LNCAP (cell line): Measurements from ENCODE around the gene AGPAT1.

Experiments
- TF ChIP-seq, protein P1 (sequence below): fragments of 450-650 bp; IDR thresholded peaks from 2 replicates; pipeline ENCODE4 v1.5.1; 2017; ENCODE audit warnings: mild to moderate bottlenecking

Gene AGPAT1

DNA sequence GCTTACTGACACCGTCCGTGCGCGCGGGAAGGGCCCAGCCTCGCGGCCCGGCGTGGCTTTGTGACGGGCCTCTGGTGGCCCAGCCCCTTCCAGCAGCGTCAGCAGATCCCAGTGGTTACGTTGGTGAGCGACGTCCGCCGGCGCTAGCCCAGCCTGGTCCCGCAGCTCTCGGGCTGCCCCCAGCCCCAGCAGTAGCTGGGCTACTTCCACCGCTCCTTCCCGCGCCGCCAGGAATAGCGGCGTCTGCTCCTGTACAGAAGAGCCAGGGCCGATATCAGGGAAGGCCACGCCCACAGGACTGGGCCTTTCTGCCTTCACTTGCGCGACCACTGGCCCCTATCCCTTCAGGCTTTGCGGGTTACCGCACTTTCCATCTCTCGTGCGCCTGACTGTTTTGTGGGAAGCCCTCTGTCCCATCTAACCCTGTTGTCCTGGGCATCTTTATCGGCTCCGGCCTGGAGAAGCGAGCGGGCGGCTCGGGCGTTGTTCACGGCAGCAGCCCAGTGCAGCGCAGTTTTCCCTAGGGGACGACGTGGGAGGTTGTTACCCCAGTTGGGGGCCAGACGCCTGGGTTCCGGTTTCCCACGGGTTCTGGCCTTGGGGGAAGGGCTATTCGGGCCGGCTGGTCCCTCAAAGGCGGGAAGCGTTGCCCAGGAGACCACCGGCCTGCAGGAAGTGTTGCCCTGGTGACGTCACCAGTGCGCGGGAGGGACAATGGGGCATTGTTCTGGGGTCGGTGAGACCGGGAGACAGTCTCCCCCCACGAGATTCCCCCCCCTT, 20.2 kb upstream of the AGPAT1 start:
- TF ChIP-seq, protein P1, sequence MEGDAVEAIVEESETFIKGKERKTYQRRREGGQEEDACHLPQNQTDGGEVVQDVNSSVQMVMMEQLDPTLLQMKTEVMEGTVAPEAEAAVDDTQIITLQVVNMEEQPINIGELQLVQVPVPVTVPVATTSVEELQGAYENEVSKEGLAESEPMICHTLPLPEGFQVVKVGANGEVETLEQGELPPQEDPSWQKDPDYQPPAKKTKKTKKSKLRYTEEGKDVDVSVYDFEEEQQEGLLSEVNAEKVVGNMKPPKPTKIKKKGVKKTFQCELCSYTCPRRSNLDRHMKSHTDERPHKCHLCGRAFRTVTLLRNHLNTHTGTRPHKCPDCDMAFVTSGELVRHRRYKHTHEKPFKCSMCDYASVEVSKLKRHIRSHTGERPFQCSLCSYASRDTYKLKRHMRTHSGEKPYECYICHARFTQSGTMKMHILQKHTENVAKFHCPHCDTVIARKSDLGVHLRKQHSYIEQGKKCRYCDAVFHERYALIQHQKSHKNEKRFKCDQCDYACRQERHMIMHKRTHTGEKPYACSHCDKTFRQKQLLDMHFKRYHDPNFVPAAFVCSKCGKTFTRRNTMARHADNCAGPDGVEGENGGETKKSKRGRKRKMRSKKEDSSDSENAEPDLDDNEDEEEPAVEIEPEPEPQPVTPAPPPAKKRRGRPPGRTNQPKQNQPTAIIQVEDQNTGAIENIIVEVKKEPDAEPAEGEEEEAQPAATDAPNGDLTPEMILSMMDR = no peak

DNA sequence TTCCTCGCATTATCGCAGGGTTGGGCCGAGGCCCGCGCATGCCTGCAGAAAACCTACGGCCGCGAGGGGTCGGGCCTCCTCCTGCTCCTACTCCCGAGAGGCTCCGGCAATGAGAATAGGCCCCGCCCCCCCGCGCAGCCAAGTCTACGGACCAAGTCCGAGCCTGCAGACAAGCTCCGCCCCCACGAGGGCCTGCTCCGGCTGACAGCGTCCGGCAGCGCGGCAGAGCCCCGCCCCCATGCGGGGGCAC, 19.7 kb upstream of the AGPAT1 start:
- TF ChIP-seq, protein P1 = no peak

DNA sequence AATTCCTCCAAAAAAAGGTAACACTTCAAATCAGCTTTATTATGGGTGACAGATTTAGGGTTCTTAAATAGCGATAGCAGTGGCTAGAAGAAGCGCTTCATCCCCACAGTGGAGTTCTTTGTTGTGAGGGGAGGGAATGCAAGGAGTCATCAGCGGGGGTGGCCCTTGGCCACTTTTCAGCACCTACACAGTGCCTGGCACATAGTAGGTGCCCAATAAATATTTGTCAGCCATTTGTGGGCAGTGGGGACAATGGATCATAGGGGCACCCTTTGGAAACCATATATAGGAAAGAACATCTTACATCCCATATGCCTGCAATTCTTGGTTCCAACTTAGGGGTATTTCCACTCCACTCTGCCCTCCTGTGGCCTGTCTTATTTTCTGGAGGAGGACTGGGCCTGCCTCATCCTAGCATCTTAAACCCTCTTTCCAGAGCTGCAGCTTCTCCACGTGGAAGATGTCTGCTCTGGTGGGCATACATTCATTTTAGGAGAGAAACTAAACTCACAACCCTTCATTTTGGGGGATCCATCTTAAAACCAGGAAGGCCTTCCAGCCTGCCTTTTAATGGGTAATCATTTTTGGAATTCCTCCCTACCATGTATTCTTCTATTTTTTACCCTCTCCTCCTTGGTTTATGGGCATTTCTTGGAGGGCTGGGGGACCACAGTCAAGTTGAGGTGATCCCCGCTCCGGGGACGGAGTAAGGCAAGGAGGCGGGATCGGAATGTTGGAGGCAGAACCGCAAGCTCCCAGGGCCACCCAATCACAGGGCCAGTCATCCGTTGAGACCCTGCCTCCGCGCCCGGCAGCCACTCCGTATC, 19.2 kb upstream of the AGPAT1 start:
- TF ChIP-seq, protein P1 = peak; percentile 48; the same call in 1 of the 2 replicates

DNA sequence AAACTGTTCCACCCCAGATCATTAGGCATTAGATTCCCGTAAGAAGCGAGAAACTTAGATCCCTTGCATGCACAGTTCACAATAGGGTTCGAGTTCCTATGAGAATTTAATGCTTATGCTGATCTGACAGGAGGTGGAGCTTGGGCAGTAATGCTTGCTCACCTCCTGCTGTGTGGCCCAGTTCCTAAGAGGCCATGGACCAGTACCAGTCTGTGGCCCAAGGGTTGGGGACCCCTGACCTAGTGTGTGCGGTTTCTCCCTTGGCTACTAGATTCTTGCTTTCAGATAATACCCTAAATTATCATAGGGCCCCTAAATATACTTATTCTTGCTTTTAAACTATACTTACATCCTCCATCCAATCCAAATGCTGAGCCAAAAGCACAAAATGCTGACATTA, 18.5 kb upstream of the AGPAT1 start:
- TF ChIP-seq, protein P1 = no peak

DNA sequence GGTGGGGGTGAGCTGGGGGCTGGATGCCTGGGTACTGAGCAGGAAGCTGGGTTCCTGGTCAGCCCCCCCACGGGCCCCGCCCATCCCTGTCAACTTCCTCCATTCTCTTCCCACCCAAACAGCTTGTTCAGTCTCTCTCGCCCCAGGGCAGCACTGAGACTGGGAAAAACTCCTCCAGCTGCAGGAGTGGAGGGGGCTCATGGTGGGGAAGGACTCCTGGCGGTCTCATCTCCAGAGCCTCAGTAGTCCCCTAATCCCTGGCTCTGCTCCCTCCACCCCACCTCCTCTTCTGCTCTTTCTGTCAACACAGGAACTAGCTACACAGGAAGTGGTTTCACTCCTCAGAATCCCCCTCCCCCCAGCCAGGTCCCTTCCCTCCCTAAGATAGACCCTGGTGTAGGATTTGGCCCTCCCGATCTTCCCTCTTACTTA, 16.7 kb upstream of the AGPAT1 start, which contains the start of gene GPSM3:
Gene GPSM3 (minus strand): TSS at position 36 of the 432 bp plus-strand sequence. CDS start 130 bp downstream, outside the sequence.
- TF ChIP-seq, protein P1 = no peak

DNA sequence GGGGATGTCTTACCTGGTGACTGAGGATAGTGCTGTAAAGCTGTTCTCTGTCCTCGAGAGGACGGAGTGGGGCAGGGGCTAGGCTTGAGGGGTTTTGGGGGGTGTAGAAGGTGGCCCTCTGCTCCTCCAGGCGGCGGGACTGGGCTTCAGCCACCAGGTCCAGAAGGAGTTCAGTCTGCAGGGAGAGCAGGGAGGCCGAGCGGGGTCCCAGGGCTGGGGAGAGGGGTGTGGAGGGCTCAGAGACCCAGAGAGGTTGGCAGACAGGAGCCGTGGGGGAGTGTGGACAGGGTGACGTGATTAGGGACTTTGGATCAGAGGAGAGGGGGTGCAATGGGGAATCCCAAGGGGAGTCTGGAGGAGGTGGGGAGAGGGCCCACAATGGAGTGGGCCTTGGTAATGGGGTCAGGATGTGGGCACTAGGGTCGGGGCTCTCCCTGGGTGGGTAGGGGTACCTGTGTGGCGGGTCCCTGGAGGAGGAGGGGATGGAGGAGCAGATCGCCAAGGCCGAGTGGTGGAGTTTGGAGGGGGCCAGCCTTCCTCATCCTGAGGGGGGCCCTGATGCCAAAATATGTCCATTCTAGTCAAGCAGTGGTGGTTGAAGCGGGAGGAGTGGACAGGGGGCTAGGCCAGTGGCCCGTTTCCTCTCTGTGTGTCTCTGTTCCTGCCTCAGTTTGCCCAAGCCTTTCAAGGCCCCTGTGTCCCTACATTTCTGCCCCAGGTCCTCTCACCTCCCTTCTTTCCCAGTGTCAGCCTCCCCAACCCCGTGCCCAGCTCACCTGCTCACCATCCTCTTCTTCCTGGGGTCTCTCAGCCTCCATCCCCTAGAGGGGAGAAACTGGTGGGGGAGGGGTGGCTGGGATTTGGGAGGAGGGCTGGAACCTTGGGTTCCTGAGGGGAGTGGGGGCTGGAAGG, 16.1 kb upstream of the AGPAT1 start:
- TF ChIP-seq, protein P1 = no peak
